Measurements from ENCODE around the gene WNT1.

WNT1 gene

DNA sequence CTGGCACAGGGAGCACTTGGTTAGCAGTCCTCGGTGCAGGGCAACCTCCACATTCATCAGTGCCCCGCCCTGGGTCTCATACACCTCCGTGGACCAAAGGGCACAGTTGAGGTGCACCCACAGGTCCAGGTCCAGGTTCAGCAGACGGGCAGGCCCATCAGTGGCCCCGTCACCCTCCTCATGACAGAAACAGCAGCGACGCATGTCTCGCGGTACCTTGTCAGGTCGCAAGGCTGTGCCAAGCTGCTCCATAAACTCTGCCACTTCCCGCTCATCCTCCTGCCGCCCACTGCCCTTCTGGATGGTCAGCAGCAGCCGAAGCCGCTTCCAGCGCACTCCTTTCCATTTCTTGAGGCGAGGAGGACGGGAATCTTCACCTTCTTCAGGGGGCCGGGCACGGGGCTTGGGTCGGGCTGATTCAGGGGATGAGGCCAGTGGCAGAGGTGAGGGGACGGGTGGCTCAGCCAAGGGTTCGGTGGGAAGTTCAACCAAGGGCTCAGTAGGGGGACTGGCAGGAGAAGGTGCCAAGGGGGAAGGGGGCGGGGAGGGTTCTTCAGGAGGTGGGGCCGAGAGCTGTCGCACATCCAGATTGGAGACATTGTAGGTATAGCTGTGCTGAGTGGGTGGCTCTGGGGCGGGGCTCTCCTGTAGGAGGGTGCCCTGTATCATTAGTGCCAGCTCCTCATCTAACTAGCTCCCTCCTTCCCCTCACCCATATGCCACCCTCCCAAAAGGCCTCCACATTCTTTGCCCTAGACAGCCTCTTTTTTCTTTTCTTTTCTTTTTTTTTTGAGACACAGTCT lies 48.8 kb downstream of the WNT1 start:
- in situ Hi-C loops (cut with MboI; ENCODE audit: low sequenced_read_pairs) = no loop called here

DNA sequence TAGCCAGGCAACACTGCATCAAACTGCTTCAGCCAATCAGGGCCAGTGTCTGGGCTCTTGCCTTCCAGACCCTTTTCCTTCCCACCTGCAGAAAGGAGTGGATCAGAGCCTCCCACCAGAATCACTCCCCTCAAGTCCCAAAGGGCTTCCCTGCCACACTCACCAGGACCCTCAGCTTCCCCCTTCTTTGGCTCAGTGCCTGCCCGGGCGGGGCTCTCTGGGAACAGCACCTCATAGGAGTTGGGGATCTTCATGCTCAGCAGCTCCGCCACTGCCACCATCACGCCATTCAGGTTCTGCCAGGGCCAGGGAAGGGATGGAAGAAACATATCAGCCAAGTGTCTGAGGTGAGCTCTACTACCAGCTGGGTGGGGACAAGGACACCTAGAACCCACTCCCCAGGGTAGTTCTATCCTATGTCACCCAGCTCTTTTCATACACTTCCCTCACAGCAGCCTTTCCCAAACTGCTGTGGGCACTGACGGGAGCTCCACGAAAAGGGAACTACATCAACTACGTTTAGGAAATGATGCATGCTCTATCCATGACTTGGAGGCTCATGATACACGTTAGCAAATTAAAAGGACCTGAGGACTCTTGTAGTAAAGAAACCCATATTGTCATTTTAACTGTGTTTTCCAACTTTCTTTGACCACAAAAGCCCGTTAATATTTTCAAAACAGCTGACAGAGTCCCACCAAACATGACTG lies 49.9 kb downstream of the WNT1 start:
- in situ Hi-C loops (cut with MboI; ENCODE audit: low sequenced_read_pairs) = no loop called here

DNA sequence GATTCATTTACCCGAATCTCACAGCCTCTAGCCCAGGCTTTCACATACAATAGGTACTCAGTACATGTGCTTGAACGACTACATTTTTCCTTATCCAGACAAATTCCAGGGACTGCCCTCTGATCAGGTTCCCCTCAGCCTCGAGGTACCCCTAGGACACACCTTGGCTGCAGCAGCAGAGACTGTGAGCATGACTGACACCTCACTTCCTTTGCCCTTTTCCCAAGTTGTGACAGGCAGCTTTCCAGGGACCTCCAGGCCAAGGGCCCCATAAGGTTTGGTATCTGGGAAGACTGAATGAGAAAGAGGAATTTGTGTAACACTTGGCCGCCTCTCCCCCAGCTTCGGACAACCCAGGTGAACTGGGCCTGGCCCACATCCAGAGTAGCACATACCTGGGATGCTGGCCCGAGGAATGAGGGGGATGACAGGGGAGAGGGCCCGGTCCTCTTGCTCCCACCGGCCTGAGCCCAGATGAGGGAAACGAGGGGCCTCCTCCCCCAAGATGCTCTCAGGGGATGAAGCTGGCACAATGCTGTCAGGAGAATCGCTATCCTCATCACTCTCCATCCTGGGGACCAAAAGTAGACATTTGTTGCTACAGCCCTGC lies 50.6 kb downstream of the WNT1 start:
- in situ Hi-C loops (cut with MboI; ENCODE audit: low sequenced_read_pairs) = no loop called here

DNA sequence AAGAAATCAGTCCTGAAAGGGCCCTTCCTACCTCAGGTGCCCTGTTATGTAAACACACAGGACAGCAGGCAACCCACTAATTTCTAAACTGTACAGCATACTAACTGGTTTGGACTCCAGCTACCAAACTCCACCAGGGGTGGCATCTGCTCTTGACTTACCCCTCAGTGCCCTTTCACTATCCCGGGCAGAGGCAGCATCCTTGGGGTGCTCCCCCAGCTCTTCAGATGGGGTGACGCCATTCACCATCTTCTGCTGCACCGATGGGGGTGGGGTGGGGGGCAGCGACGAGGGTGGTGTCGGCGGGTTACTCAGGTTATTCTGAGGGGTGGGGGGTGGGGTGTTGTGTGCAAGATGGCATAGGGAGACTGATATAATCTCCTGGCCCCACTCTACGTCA lies 52.0 kb downstream of the WNT1 start:
- in situ Hi-C loops (cut with MboI; ENCODE audit: low sequenced_read_pairs) = no loop called here

DNA sequence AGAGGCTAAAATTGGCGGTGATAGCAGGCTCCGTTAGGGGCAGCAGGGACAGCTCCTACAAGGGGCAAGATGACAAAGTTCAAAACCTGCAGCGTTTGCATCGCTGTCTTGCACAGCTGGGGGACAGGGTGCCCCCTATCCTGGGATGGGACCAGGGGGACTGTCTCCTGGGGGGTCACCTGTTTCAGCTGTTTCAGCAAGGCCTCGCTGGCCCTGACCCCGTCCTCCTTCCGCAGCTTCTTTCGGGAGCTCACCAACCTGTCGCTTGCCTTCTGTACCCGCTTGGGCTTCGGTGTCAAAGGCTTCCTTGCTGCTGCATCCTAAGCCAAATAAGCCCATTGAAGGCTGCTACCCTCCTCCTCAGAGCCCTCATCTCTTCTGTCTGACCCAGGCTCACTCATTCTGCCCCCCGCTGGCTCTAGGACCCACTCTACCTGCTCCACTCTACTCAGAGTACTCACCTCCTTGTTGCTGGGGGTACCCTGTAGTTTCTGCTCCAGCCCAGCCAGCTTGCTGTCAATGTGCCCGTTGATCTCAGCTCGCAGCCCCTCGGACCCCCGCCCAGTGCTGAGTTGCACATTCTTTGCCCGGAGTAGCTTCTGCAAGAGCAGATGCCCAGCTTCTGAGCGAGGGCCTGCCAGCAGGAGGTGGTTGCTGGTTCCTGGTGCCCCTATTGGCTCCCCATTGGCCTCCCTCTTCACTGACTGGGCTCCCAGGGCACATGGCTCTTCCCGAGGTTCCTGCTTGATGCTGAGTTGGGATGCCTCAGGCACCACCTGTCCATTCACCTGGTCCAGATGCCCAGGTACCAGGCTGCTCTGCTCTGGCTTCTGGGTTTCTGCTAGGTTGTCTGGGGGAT lies 52.8 kb downstream of the WNT1 start:
- in situ Hi-C loops (cut with MboI; ENCODE audit: low sequenced_read_pairs) = no loop called here

DNA sequence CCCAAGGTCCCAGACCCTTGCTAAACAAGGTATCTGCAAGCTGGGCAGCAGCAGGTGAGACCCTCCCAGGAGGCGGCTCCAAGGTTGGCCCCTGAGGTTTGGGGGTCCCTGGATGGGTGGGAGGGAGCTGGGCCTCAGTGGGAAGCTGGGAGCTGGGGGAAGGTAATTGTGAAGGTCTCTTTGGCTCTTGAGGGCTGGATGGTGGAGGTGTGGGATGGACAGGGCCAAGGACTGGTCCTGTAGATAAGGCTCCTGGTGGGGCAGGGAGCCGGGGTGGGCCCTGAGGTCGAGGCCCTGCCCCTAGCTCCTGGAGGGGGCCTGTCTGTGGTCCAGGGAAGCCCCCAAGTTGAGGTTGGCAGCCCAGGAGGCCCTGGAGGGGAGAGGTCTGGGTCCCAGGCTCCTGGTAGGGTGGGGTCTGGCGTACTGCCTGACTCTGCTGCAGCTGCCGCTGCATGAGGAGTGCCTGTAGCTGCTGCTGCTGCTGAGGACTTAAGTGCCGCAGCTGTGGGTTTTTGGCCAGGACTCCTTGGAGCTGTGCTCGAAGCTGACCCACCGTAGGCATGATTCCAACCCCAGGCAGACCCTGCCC lies 53.5 kb downstream of the WNT1 start:
- in situ Hi-C loops (cut with MboI; ENCODE audit: low sequenced_read_pairs) = no loop called here

Measured in hTERT RPE-1 (cell line).